ENCODE results near the gene INF2. TPM values are rescaled to one million over a fixed set of nuclear protein-coding genes. Genes with fewer than 3 reads are reported as not detected.
"Not testable (repeated sequence)": the region's sequence is repeated elsewhere in the genome, so short reads cannot be mapped to it uniquely, and the experiment has no call there.

INF2 gene
- total RNA-seq, 1 experiment from 2014 or later, result 24.9 TPM

DNA sequence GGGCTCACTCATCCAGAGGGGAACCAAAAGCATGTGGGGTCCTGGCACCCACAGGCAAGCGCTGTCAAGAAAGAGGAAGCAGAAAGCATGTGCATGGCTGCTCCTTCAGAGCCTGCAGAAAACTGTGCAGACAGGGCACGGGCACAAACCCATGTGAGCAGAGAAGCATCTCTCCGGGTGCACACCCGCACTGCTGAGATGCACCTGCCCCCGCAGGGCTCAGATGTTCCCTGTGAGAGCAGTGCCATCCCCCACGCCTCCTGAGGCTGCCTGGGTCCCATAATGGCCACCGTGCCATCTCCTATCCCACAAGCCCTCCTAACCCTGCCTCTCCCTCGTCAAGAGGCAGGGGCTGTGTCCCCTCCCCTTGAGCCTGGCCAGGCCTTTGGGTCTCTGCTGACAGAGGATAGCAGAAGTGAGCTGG is 32.3 kb upstream of the INF2 start:
- no peak for DNase-seq (ENCODE audit: low read depth)

DNA sequence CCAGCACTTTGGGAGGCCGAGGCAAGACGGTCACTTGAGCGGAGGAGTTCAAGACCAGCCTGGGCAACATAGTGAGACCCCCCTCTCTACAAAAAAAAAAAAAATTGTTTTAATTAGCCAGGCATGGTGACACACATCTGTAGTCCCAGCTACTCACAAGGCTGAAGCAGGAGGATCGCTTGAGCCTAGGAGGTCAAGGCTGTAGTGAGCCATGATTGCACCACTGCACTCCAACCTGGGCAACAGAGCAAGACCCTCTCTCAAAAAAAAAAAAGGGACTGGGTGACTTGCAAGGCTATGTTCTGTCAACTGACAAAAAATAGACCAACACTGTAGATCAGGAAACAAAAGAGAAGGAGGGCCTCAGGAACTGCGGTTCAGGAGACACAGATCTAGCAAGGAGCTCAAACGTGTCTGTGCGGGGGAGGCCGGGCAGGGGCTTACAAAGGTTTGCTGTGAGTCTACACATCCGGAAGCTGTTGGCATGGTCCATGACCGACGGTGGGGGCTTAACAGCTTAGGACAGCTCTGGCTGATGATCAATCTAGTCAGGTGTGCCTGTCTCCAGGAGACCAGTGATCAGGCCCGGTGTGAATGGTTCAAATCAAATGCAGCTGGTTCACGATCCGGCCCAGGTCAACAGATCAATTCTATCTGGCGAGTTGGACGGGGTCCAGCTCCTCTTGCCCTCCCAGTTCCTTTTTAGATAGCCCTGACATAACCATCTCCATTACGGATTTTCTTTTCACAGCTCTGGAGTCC is 31.7 kb upstream of the INF2 start:
- no peak for DNase-seq (ENCODE audit: low read depth)

DNA sequence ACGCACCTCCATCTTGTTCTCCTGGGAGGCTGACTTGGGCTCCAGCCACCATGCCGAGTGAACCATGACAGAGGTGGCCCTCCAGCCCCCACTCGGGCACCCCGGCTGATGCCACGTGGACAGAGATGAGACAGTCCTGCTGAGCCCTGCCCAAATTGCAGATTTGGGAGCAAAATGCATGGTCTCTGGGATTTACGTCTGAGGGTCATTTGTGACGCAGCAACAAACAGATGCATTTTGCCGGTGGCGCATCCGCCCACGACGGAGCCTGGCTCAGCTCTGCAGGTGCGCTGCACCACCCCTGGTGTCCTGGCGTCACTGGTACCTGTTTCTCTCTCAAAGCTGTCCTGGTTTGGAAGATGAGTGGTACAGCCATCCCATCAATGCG is 31.1 kb upstream of the INF2 start:
- DNase-seq (ENCODE audit: low read depth), result no peak

DNA sequence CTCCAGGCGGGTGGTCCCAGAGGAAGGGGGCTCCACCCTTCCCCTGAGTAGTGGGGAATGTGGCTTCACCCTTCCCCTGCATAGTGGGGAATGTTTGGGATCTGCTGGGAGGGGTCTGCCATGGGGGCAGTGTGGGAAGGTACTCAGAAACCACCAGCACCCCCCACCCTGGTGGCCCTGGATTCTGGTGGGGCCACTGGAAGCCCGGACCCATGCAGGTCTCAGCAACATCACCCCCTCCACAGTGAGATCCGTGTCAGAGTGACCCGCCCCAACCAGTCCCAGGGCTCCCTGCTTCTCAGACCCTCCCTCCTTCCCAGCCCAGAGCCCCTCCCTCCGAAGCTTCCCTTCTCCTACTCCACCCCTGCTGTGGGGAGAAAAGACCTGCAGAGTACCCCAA is 30.3 kb upstream of the INF2 start:
- DNase-seq (ENCODE audit: low read depth), result no peak

DNA sequence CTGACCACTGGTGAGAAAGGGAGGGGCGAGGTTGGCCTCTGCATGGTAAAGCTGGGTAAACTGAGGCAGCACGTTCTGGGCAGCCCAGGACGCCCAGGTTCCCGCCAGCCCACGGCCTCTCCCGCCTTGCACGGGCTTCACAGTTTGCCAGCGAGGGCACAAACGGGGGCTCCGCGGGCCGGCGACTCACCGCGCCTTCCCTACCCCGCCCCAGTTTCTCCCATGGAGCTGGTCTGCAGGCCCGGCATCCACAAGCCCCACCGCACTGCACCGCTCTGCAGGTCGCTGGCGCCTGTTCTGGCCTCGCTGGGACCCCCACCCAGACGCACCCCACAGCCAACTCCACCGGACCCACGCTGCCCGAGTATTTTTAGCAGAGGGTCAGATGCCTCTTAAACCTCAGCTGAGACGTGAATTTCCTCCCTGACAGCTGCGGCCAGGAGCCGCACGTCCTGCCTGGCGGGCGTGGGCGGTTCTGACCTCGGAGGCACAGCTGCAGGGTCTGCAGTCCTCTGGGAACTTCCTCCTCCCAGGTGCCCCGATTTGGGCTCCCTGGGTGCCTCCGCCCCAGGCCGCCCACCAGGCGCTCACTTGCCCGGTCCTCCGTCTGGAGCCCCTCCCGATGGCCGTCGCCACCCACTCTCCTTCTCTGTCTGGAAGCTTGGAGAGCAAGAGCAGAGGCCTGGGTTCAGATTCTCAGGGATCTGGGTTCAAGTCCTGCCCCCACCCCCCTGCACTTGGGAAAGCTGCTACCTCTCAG is 29.5 kb upstream of the INF2 start:
- peak; percentile 16 for DNase-seq (ENCODE audit: low read depth)

DNA sequence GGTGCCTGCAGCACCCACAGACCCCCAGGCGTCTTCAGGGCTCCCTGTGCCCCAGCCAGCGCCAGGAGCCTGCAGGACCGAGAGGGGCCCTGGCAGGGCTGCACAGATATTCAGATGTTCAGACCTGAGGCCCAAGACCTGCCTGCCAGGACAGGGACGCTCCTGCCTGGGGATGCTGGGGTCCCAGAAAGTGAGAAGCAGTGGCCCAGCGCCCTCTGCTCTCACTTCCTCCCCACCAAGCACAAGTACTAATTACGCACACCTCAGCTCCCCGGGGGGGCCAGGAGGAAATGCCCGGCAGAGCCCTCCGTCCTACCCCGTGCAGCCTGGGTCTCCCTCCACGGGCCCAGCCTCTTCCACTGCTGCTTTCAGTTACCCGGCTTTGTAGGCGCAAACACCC is 28.8 kb upstream of the INF2 start:
- DNase-seq (ENCODE audit: low read depth), result no peak

DNA sequence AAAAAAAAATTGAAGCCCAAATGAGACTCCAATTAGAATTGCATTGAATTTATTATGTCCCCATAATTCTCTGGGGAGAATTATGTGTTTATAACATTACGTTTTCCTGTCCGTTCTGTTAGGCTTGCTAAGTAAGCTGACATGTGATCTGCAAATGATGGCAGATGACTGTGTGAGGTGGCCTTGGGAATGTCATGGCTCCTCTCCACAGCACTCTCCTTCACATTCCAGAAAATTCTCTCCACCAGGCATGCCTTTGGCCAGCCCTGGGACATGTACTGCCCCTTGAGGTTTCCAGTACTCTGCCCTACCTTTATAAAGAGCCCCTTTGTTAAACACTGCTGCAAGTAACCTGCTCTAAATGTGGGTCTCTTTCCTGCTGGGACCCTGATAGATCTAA is 28.3 kb upstream of the INF2 start:
- DNase-seq (ENCODE audit: low read depth), result no peak

DNA sequence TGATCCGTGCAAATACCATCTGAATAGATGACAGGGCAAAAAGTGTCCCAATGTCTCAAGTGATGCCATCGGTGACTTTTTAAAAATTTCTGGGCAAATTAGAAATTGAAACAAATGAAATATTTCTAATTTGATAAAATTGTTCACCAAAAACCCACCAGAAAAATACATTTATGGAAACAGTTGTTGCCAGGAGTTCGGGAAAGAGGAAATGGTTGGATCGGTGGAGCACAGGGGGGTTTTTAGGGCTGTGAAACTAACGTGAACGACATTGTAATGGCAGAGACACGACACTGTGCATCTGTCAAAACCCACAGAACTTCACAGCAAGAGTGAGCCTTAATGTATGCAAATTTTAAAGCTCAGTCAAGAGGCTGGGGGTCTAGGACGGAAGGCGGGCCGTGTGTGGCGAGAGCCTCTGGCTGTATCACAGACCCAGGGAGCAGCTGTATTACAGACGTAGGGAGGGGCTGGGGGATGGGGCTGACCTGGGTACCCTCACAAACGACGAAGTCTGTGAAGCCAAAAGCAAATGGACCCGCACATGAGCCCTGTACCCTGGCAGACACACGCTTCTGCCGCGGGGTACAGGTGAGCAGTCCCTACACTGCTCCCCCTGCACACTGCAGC is 27.8 kb upstream of the INF2 start:
- not testable (repeated sequence) for DNase-seq (ENCODE audit: low read depth)

DNA sequence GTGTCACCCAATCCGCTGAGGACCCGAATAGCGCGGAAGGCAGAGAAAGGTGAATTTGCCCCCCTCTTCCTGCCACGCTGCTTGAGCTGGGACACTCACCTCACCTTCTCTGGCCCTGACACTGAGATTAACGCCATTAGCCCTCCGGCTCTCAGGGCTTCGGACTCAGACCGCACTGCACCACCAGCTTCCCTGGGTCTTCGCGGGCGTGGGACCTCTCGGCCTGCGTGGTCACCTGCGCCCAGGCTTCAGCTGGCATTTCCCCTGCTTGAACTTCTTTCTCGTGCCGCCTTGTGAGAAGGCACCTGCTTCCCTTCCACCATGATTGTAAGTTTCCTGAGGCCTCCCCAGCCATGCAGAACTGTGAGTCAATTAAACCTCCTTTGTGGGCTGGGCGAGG is 26.9 kb upstream of the INF2 start:
- DNase-seq (ENCODE audit: low read depth), result not testable (repeated sequence)

DNA sequence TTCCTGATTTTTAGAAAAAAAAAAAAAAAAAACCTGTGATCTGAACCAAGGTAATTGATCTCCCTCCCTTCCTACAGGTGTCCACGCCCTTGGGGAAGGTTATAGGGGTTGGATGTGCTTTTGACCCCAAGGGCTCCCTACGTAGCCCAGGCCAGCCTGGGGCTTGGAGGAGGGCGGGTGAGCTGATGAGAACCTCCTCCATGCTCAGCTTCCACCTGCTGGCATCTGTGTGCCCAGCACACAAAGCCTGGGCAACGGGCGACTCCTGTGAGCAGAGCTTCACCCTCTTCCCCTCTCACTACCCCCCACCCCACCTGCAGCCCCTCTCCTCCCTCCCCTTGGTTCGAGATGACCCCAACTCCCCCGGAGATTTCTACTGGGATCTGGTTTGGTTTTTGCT is 25.3 kb upstream of the INF2 start:
- no peak for DNase-seq (ENCODE audit: low read depth)

DNA sequence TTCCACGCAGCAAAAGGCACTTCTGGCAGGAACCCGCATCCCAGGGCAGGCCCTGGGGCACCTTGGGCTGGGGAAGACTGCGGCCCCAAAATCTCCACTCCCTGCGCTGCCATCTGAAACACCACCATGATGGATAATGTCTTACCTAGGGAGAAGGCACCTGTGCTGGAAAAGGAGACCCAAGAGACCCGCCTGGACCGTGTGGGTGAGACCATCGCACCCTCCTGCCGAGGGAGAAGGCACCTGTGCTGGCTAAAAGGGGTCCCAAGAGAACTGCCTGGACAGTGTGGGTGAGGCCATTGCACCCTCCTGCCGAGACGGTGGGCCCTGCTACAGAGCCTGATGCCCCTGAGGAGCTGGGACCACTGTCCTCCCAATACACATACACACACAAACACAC is 24.8 kb upstream of the INF2 start:
- DNase-seq (ENCODE audit: low read depth), result no peak

DNA sequence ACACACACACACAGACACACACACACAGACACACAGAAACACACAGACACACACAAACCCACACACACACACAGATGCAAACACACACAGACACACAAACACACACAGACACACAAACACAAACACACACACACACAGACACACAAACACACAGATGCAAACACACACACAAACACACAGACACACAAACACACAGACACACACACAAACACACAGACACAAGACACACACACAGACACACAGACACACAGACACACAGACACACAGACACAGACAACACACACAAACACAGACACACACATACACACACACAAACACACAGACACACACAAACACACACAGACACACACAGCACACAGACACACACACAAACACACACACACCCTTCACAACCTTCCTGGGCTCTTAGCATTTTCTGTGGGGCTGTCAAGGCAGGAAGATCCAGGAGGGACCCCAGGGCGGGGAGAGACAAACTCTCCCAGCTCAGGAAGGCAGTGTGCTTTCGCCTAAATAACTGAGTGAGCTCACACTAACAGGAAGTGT is 24.2 kb upstream of the INF2 start:
- DNase-seq (ENCODE audit: low read depth), result no peak

DNA sequence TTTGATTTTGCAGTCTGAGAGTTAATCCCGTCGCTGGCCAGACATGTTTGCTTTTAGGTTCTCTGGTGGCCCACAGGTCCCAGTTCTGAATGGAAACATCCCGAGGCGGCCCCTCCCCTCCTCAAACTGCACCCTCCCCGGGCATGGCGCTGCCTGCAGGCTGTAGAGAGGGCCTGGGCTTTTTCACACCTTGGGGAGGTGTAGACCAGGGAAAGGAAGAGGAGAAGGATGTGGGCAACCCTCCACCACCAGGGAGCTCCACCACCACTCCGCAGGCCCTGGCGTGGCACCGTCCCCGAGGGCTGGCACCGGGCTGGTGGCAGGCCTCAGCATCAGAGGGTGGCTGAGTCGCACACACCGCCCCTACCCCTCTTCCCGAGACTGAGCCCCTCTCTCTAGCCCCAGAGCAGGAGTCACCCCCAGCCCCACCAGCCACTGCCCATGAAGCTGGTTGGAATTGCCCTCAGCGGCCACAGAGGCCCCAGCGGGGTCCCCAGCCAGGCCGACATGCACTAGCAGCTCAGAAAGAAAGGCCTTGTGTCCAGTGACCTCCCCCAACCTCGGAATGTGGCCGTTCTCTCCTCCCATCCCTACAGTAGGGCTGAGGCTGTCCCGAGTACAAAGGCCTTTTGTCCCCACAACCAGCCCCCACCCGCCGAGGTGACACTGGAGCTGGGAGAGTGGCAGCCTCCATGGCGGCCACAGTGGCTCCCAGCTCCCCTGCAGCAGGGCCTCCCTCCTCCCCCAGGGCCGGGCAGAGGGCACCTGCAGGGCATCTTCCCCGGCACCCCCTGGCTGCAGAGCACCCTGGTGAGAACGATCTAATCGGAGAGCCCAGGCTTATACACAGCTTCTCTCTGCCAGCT is 23.5 kb upstream of the INF2 start:
- DNase-seq (ENCODE audit: low read depth), result peak; percentile 43

DNA sequence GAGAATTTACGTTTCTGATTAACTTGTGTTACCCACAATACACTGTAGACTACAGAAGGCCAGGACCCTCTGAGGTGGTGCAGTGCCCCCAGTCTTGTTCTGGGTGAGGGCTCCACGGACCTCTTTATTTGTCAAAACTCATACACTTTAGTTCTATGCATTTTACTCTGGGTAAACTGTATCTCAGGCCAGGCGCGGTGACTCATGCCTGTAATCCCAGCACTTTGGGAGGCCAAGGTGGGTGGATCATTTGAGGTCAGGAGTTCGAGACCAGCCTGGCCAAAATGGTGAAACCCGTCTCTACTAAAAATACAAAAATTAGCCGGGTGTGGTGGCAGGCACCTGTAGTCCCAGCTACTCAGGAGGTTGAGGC is 22.9 kb upstream of the INF2 start:
- DNase-seq (ENCODE audit: low read depth), result not testable (repeated sequence)

DNA sequence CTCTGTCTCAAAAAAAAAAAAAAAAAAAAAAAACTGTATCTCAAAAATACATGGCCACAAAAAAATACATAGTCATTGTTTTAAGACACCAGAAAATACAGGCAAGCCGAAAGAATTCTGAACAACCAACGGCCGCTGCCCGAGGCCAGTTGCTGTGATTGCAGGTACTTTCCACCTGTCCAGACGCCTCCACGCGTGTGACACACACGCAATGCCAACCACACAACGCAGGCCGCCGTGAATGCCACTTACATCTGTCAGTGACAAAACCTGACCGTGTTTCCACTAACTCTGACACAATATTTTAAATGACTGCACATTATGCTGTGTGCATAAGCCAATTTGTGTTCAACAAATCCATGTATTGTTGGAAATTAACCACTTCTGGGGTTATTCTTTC is 22.4 kb upstream of the INF2 start:
- DNase-seq (ENCODE audit: low read depth), result no peak

DNA sequence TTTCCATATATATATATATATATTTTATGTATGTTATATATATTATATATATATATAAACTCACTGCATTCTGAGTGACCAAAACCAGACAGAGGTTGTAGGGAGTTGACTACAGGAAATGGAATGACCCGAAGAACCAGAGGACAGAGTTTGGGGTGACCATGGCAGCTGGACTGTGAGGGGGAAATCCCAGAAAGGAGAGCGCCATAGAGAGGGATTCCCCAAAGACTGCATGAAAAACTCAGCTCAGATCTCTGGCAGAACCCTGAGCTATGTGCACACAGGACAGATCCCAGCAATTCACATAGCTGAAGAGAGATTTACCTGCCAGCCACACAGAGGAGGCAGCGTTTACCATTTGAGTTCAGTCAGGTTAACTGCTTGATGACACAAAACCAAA is 19.7 kb upstream of the INF2 start:
- DNase-seq (ENCODE audit: low read depth), result no peak

DNA sequence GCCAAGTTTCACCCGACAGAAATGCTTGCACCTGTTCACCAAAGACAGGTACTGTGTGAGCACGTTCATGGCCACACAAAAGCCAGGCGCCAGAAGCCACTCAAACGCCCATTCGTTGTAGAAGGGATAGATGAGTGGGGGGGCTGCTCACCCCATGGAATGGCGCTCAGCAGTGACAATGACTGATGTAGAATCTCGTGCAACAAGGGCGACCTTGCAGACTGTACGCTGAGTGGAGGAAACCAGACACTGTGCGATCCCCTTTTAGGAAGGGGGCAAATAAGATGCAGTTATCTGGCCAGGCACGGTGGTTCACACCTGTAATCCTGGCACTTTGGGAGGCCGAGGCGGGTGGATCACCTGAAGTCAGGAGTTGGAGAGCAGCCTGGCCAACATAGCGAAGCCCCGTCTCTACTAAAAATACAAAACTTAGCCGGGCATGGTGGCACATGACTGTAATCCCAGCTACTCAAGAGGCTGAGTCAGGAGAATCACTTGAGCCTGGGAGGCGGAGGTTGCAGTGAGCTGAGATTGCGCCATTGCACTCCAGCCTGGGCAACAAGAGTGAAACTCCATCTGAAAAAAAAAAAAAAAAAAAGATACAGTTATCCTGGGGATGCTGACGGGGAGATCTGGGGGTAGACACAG is 18.0 kb upstream of the INF2 start:
- not testable (repeated sequence) for DNase-seq (ENCODE audit: low read depth)

DNA sequence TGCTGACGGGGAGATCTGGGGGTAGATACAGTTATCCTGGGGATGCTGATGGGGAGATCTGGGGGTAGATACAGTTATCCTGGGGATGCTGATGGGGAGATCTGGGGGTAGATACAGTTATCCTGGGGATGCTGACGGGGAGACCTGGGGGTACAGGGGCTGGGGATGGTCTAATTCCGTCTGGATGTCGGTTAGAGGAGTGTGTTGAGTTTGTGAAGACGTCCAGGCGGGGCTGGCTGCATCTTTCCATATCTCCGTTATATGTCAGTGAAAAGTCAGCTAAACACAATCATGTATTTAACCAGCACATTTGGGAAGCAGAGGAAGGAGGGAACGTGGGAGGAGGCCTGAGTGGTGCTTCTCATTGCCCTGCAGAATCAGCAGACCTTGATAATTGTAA is 17.3 kb upstream of the INF2 start:
- DNase-seq (ENCODE audit: low read depth), result not testable (repeated sequence)

DNA sequence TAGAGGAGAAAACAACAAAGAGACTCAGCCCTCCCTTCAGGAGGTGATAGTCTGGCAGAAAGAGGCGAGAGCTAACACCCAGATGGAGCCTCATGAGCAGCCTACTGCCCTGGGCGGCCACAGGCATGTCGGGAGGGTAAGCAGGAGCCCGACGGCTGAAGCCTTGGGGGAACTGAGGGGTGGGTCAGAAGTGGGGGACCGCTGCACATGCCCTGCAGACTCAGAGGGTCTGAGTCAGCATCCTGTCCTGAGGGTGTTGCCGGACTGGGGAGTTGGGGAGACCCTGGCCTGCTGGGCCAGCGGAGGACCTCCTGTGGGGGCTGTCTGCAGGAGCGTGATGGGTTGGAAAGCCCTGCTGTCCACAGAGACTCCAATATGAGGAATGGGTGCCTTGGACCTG is 15.9 kb upstream of the INF2 start:
- no peak for DNase-seq (ENCODE audit: low read depth)

DNA sequence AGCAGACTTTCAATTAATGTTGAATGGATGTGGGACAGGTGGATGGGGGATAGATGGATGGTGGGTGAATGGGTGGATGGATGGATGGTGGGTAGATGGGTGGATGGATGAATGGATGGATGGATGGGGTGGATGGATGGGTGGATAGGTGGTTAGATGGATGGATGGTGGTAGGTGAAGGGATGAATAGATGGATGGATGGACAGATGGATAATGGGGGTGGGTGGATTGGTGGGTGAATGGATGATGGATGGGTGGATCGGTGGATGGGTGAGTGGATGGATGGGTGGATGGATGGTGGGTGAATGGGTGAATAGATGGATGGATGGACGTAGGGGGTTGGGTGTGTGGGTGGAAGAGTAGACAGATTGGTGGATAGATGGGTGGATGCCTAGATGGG is 14.0 kb upstream of the INF2 start:
- DNase-seq (ENCODE audit: low read depth), result no peak

DNA sequence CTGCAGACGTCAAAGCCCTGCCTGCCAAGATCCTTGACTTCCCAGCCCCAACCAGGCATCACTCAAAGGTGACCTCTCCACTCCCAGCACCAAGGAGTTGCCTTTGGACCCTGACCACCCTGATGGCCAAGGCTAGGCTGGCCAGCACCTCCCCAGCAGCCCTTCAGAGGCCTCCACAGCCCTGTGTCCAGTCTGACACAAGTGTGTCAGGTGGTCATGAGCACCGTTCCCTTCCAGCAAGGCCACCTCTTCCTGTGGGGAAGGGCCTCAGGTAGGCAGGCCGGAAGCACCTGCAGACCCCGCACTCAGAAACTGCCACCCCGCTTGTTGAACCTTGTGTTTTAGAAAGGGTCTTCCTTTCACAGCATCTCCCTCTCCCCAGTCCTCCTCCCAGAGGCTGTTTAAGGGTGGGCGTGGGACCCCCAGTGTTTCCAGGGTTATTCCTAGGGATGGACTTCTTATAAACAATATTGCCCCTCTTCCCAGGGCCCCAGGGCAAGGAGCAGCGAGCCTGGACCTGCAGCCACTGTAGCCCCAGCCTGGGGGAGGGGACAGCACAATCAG is 13.2 kb upstream of the INF2 start:
- DNase-seq (ENCODE audit: low read depth), result no peak
